DND-41 (cell line): Measurements from ENCODE around the gene MBOAT1.

Experiments used
- CTCF ChIP-seq: IDR thresholded peaks from 2 replicates; pipeline ENCODE4 v1.5.1; 2012; ENCODE audit warnings: borderline replicate concordance, low read length, moderate library complexity, mild to moderate bottlenecking; ENCODE audit not compliant: poor library complexity, severe bottlenecking; ENCODE audit errors: extremely low read depth
- EZH2 ChIP-seq: IDR thresholded peaks from 3 replicates; pipeline ENCODE4 v1.6.1; 2012; ENCODE audit warnings: borderline replicate concordance, low read depth, mild to moderate bottlenecking, moderate library complexity, low read length, inconsistent platforms; ENCODE audit not compliant: severe bottlenecking

DNA sequence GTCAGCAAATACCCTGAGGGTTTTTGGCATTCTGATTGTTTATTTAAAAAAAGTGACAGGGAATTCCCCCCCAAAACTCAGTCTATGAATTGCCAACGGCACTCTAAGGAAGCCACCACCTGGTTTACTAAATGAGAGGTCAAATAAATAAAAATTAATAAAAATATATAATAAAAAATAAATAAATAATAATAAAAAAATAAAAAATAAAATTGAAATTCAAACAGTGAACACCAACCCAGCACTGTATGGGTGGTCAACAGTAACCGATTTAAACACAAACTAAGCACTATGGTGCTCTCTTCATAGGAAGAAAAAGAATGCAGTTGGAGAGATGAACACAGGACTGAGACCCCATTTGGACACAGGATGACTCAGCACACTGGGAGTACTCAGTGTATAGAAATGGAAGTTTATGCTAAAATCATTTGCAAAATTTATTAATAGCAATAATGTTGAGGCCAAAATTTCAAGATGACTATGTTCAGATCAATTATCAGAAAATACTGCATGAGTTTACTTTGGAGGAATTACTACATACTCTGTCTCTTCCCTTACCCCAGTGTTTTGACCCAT lies 98.5 kb downstream of the MBOAT1 start:
- no peak for TF ChIP-seq CTCF
- no peak for TF ChIP-seq EZH2
